ENCODE results near the gene OTUB2.

- TF ChIP-seq, protein P1, sequence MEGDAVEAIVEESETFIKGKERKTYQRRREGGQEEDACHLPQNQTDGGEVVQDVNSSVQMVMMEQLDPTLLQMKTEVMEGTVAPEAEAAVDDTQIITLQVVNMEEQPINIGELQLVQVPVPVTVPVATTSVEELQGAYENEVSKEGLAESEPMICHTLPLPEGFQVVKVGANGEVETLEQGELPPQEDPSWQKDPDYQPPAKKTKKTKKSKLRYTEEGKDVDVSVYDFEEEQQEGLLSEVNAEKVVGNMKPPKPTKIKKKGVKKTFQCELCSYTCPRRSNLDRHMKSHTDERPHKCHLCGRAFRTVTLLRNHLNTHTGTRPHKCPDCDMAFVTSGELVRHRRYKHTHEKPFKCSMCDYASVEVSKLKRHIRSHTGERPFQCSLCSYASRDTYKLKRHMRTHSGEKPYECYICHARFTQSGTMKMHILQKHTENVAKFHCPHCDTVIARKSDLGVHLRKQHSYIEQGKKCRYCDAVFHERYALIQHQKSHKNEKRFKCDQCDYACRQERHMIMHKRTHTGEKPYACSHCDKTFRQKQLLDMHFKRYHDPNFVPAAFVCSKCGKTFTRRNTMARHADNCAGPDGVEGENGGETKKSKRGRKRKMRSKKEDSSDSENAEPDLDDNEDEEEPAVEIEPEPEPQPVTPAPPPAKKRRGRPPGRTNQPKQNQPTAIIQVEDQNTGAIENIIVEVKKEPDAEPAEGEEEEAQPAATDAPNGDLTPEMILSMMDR (IDR thresholded peaks at IDR 0.05; ENCODE audit: insufficient read depth, low read length) = no peak
- TF ChIP-seq SPI1 (IDR thresholded peaks at IDR 0.05; ENCODE audit: borderline replicate concordance, low read depth) (no peak), GABPA (IDR thresholded peaks at IDR 0.05; ENCODE audit: low read depth) (no peak), POLR2AphosphoS5 (IDR thresholded peaks at IDR 0.05; ENCODE audit: low read depth) (no peak; the same call in 1 of the 2 replicates)
- TF ChIP-seq, protein P2, sequence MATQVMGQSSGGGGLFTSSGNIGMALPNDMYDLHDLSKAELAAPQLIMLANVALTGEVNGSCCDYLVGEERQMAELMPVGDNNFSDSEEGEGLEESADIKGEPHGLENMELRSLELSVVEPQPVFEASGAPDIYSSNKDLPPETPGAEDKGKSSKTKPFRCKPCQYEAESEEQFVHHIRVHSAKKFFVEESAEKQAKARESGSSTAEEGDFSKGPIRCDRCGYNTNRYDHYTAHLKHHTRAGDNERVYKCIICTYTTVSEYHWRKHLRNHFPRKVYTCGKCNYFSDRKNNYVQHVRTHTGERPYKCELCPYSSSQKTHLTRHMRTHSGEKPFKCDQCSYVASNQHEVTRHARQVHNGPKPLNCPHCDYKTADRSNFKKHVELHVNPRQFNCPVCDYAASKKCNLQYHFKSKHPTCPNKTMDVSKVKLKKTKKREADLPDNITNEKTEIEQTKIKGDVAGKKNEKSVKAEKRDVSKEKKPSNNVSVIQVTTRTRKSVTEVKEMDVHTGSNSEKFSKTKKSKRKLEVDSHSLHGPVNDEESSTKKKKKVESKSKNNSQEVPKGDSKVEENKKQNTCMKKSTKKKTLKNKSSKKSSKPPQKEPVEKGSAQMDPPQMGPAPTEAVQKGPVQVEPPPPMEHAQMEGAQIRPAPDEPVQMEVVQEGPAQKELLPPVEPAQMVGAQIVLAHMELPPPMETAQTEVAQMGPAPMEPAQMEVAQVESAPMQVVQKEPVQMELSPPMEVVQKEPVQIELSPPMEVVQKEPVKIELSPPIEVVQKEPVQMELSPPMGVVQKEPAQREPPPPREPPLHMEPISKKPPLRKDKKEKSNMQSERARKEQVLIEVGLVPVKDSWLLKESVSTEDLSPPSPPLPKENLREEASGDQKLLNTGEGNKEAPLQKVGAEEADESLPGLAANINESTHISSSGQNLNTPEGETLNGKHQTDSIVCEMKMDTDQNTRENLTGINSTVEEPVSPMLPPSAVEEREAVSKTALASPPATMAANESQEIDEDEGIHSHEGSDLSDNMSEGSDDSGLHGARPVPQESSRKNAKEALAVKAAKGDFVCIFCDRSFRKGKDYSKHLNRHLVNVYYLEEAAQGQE (IDR thresholded peaks at IDR 0.05; ENCODE audit: insufficient replicate concordance, low read depth) = no peak
These were observed 17.8 kb downstream of the OTUB2 start for GRCh38 chr14:94043756-94044475.
